Dermis microvascular lymphatic vessel endothelial cell (primary cell): Measurements from ENCODE around the gene TMEM18. TPM values are rescaled to one million over a fixed set of nuclear protein-coding genes. Genes with fewer than 3 reads are reported as not detected.
"Not testable (repeated sequence)": the region's sequence is repeated elsewhere in the genome, so short reads cannot be mapped to it uniquely, and the experiment has no call there.

Source experiments
- DNase-seq, 2 donors: peaks; one replicate each; pipeline versions ENCODE4 v3.0.0 to v3.0.0-alpha.2; 2010; ENCODE audit warnings: low read depth in 2 of 2
- total RNA-seq: library from RNA; depleted of rRNA; stranded (reverse); fragments of >200 nt; gene quantifications from 2 replicates; pipeline ENCODE4 v1.2.1, GENCODE V29; 2014

TMEM18 gene
- total RNA-seq, 1 donor from 2014 or later, result 8.5 TPM

DNA sequence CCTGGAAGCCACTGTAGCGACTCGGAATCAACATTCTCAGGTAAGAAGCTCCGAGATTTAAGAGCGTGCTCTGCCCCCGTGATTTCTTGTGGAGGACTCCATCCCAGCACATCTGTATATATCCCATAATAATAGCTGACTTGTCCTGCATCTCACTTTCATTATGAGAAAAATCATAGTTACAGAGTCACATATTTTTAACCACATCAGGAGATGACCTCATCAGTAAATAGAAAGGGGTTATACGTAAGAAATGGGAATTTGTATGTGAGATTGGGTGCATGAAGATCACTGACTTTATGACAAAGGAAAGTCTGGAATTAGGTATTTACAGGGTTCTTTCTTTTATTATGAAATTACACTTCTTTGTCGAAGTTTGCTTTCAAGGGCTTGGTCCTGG is 16.4 kb upstream of the TMEM18 start:
- DNase-seq, result no peak

DNA sequence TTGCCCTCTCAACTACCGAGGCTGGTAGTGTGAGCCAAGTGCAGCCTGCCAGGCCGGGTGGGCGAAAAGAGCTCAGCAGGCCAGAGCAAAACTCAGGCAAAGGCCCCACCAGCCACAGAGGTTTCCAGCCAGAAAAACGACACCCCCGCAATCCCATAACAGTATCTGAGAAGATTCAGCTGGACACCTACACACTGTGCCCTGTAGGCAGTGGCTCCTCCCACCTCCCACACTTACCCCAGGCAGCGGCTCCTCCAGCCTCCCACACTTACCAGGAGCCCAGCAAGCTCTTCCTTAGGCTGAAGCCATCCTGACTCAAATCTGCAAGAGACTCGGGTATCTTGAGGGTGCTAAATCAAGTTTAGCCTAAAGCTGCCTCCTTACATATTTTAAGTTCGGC is 15.6 kb upstream of the TMEM18 start:
- no peak for DNase-seq

DNA sequence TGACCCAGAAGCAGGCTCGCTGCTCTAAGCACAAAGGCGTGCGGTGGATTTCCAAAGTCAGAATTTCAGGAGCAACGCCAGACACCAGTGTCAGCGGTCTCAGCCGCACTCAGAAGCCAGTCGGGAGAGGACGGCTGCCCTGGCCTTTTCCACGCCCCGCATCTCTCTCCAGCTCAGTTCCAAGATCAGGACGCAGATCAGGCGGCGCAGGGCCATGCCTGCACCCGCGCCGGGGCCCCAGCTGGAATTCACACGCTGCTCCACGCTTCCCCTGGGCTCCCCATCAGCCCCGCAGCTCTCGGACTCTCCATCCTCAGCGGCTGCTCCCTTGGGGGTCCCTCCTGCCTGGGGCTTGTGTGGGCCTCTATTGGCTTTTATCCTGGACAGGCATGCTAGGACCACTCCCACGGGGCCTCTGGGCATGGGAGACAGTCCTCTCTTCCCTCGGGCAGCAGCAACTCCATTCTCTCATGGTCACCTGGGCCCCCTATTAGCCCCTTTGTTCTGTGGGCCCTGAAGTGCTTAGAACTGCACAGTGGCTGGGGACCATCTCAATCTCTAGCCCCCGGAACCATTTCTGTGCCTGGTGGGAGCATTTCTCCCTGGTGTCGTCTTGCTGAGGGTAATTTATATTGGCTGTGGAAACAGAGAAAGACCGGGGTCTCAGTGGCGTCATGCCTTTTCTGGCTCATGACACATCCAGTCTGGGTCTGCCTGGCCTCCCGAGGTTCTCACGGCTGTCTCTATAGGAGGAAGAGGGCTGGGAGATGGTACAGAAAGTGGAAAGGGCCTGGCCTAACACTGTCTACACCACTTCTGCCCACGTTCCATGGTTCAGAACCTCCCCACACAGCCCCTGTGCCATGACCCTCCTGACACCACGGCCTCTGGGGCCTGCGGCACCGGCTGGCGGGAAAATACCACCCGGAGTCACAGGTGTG is 14.9 kb upstream of the TMEM18 start:
- DNase-seq, result no peak

DNA sequence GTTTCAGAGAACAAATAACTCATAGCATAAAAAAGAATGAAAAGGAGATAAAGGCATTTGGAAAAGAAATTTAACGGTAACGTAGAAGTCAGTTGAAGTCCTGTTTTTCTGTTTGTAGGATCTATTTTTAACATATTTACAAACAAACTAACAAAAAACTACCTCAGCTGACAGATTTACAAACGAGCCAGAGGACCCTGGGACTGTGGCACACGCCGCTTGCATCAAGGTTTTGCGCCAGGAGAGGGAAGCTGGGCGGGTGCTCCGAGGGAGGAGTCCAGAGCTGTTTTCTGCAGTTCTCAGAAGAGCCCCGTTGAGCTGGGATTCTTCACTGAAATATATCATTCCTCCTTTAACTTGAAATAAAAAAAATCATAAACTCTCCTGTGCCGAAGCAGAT is 13.6 kb upstream of the TMEM18 start:
- no peak for DNase-seq

DNA sequence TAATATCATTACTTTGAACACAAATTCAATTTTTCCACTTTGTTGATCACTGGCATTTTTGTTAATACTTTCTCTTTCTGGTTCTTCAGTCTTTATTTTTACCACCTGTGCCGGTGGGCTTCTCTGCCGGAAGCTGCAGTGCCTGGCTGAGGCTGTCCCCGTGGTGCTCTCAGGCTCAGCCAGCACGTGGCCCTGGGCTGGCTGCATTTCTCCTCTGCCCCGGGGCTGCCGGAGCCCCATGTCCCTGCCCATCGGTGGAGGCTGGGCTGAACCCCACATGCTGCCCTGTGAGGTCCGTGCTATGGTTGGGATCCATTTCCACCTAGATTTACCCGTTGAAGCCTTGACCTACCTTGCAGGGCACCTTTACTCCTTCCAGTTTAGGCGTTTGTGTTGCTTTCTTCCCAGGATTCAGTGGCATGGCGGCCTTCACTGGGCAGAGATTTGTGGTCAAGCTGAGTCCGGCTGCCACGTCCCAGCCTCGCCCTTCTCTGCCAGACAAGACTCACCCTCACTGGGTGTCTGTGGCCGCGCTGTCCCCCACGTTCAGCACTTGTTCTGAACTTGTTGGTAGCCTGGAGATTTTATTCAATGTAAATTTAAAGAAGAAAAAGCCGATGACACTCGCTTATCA is 12.8 kb upstream of the TMEM18 start:
- no peak for DNase-seq

DNA sequence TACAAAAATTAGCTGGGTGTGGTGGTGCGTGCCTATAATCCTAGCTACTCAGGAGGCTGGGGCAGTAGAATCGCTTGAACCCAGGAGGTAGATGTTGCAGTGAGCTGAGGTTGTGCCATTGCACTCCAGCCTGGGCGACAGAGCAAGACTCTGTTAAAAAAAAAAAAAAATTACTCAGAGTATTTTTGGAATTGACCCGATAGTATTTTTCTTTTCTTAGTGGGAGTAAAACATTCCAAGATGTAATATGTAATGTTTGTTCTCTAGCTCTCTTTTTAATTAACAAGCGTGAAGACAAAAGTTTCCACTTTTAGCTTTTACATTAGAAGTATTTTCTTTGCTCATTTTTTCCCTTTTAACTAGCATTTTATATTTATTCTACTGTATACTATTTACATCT is 12.0 kb upstream of the TMEM18 start:
- DNase-seq, result no peak

DNA sequence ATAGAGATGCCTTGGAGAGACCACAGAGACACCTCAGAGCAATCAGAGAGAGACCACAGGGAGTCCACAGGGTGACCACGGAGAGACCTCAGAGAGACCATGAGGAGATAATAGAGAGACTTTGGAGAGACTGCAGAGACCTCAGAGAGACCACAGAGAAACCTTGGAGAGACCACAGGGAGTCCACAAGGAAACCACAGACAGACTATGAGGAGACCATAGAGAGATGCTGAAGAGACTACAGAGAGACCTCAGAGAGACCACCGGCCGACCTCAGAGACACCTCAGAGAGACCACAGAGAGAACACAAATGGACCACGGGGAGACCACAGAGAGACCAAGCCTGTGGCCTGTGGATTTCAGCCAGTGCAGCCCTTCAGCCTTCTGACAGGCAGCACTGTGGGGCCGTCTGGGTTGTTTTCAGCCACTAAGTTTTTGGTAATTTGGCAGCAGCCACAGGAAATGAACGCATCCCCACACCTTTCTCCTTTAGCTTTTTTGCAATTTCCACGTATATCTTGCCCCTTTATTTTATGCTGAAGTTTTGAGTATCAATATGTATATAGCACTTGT is 11.4 kb upstream of the TMEM18 start:
- DNase-seq, result no peak

DNA sequence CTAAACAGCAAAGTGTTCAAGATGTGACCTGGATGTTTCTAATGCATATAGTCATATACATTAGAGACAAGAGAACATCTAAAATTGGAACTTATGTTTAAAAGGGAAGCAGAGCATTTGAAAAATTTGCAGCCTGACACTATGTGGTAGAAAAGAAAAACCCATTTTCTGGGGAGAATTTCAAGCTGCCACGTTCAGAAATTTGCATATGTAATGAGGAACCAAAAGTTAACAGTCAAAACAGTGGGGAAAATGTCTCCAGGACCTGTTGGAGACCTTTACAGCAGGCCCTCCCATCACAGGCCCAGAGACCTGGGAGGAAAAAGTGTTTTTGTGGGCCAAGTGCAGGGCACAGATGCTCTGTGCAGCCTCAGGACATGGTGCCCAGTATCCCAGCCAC is 8.2 kb upstream of the TMEM18 start:
- no peak for DNase-seq

DNA sequence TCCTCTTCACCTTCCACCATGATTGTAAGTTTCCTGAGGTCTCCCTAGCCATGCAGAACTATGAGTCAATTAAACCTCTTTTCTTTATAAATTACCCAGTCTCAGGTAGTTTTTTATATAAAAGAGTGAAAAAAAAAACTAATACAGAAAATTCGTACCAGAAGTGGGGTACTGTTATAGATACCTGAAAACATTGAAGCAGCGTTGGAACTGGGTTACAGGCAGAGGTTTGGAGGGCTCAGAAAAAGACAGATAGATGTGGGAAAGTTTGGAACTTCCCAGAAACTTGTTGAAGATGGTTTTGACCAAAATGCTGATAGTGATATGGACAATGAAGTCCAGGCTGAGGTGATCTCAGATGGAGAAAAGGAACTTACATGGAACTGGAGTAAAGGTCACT is 7.7 kb upstream of the TMEM18 start:
- DNase-seq, result not testable (repeated sequence)

DNA sequence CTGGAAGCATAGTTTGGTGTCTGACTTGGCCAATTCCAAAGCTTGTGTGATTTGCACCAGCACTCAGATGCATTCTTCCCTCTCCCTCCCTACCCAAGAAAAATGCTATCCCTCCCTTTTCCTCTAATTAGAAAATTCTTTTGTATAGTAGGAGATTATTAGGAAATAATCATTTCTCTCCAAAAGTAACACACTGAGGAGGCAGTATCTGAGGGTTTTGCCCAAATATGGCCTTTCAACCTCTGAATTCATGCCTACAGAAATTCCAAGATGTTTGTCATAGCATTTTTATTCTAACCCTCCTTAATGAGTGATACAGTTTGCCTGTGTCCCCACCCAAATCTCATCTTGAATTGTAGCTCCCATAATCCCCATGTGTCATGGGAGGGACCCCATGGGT is 5.0 kb upstream of the TMEM18 start:
- DNase-seq, result no peak

DNA sequence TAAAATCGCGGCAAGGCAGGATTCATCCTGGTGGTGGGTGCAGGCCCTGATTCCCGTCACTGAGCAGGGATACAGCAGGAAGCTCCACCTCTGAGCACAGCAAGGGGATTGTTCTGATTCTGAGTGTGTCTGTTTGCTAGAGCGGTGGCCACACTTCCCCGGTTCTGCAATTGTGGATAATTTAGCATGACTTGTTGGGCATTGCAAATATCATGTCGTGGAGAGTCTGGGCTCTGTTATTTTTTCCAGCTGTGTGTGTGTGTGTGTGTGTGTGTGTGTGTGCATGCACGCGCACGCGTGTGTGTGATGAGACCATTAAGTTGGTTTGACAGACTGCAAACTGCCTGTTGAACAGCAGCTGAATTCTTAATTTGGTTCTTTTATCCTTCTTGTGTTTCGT is 4.1 kb upstream of the TMEM18 start:
- DNase-seq, result no peak

DNA sequence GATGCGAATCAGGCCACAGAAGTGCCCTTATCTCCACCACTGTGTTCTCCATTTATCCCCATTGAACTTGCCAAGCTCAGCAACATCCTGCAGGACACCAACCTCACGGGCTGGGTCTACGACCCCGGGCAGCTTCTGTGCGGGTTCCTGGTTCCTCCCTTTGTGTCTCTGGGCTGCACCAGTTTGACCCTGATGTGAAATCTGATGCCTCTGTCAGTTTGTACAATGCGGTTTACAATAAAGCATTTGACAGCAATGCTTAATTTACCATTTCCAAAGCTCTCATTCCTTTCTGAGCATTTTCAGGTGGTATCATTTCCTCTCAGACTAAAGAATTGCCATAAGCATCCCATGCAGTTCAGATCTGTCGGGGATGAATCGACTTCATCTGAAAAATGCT is 3.3 kb upstream of the TMEM18 start:
- no peak for DNase-seq

DNA sequence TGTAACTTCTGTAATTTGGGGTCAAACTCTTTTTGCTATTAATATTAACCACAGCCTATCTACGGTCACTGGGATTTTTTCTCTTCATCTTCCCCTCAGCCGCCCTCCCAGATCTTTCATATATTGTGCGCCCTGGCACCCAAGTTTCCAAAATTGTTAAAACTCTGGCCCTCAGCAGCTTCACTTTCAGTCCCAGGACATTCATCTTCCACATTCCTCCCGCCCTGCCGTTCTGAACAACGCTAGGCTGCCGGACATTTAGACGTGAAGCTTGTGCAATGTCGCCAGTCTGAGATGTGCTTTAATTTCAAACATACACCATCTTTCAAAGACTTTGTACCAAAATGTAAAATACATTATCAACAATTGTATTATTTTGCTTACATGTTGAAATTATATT is 1.8 kb upstream of the TMEM18 start:
- DNase-seq, result no peak

DNA sequence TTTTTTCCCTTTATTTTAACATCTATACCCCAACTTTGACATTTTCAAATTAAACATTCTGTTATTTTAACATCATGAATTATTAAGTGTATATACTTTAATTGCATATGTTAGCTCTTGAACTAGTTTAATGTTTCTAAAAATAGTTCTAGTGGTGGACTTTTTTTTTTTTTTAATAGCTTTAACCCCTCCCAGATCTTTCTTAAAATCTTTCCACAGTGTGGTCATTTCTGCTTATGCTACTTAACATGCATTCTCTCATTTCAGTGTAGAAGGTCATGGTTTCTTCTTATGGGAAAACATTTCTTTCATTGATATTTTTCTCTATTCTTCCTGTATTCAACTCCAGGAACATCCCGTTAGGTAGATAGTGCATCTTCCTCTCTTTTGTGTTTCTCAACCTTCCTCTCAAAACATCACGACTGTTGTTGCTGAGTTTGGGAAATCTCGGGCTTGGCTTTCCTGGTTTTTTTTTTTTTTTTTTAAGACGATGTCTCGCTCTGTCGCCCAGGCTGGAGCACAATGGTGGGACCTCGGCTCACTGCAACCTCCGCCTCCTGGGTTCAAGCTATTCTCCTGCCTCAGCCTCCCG is 849 bp upstream of the TMEM18 start:
- DNase-seq, result no peak

DNA sequence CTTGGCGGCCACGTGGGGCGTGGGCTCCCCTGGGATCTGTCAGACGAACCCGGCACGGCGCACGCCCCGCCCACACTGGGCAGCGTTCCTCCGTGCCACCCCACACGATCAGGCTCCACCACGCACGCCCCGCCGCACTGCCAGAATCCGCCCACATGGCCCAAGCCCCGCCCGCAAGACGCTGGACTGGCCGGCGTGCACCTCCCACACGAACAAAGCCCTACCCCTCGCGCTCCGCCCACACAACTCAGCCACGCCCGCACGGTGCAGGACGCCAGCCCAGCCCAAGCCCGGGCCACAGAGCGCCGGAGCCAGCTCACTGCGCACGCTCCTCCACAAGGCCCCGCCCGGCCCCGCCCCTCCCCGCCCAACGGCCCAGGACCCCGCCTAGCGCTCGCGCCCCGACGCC is 555 bp downstream of the TMEM18 start:
- peak; percentile 94 to 99 for DNase-seq

DNA sequence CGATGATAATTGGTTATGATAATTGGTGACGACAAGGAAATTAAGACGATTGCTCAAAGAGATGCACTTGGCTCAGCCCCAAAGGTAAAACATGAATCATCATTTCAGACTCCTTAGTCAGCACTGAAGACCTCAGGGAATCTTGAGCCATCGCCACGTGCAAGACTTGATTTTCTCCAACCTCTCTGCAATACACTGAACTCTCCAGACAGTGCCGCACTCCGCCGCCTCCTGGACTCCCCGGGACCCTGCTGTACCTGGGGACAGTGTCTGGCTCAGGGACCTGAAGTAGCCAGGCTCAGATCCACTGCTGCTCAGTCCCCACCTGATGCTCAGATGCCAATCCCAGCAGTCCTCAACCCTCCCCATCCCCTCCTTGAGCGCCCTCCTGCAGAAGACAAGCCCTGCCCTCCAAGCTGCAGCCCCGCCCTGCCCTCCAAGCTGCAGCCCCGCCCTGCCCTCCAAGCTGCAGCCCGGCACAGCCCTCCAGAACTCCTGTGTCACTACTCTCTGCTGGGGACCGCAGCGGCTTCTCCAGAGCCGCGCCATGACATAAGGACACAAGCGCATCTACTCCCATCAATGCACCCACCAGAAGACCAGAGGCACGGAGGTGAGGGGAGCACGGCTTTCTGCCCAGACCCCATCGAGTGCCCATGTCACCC is 1.1 kb downstream of the TMEM18 start:
- DNase-seq, result peak in 1 of 2 donors; percentile 20

DNA sequence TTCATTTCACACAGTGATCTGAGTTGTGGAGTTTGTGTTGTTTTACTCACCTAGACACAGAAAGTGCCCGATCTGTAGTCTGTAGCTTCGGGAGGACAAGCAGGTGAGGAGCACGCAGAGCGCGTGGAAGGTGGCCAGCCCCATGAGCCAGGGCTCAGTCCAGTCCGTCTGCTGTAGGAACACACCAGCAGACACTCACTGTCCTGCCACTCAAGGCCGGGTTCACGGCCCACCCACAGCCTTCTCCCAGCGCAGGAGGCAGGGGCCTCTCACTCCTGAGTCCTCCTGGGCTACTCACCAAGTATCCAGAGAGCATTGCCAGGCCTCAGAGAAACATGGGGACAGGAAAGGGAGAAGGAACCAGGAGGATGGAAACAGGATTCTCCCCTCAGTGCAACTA is 1.7 kb downstream of the TMEM18 start:
- DNase-seq, result no peak

DNA sequence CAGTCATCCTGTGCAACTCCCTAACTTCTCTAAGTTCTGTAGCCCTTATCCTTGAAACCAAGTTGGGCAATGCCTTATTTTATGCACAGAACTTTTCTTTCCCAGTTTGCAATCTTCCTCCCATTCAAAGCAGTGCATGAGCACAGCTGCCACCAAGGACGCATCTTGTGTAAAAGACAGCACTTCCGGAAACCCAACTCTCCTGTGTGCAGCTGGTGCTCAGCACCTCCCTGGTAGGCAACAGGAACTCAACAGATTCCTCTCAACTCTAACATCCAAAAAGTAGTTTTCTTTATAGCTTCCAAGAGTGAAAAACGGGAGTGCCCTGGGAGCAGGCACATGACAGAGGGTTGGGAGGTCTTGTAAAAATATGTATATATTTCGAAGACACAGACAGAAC is 2.2 kb downstream of the TMEM18 start:
- DNase-seq, result no peak

DNA sequence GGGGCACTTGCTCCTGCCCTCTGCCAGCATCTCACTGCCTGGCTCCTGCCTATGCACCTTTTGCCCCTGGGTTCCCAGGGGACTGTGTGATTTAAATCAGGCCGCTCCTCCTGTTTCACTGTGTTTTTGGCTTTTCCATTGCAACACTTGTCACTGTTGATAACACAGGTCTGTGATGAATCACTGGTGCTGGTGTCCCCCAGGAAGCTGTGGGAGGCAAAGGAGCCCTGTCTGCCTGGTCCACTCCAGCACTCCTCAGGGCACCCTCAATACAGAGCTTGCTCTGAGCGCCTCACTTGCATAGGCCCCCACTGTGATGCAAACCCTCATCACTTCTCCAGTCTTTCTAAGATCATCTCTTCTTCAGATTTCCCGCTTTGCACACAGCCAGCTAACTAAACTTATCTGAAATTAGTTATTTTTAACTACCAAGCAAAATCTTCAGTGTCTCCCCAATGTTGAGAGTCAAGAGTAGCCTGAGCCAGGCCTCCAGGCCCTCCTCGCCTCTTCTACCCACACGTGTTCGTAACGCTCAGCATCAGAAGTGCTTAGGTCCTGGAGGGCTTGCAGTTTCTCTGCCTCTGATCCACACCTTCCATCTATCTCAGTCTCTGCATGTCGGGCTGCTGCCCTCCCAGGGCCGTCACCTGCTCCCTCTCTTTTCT is 2.8 kb downstream of the TMEM18 start:
- DNase-seq, result no peak

DNA sequence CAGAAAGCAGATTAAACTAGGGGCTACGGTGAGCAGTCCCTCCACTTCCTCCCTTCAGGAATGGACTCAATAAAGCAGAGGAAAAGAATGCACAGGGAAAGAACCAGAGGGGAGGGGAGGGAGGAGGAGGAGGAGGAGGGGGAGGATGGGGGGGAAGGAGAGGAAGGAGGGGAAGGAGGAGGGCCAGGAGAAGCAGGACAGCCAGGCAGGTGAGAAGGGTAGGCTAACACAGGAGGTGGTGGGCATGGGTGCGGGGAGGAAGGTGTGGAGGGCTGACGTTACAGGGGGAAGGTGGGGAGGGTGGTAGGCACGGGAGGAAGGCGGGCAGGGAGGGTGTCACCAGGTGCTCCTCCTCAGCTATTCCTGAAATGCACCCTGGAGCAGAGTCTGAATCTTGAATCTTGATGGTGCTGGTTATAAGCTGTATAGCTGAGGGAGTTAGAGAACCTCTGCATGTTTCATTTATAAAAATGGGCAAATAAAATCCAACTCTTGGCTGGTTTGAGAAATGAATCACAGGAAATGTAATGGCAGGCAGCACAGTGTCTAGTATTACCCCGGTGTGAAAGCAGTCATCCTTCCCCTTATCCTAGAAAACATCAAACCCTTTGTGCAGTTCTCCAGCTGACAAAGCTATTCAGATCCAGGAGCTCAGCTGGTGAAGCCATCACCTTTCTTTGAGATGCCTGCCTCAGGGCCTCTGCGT is 3.4 kb downstream of the TMEM18 start:
- DNase-seq, result peak; percentile 4 to 76

DNA sequence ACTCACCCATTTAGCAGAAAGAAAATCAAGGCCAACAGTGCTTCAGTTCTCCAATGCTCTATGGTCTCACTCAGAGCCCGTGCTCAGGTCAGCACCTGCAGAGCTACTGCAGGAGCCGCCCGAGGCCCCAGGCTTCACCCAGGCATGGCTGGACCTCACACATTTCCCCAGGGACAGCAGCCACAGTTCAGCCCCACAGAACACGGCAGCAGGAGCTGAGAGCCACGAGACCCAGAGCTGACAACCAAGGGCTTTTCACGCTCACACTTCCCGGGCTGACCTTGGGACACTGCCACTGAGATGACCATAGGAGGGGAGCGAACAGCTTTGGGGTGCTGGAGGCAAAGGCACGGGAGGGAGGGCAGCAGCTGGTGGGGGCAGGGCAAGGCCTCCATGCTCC is 4.2 kb downstream of the TMEM18 start:
- DNase-seq, result no peak
